Upper lobe of left lung (tissue), 6 donors: ENCODE measurements around the gene DNHD1. TPM values are rescaled to one million over a fixed set of nuclear protein-coding genes. Genes with fewer than 3 reads are reported as not detected.

Experiments
- ATAC-seq, 2 donors: fragments of 200-7000 bp; cut with Tn5 transposase; one replicate each; pipeline ENCODE4 v1.9.1; 2022; ENCODE audit warnings: mild to moderate bottlenecking in 2 of 2, moderate library complexity in 2 of 2; ENCODE audit not compliant: low FRiP score in 2 of 2
- DNase-seq, 2 donors: peaks; one replicate each; pipeline ENCODE4 v3.0.0-alpha.2; 2019 to 2020
- H3K27ac ChIP-seq, 4 donors: fragments of 200-600 bp; sonication (generic); one replicate each; pipeline ENCODE4 v1.5.1; 2016 to 2019
- H3K27me3 ChIP-seq, 4 donors: fragments of 200-600 bp; sonication (generic); one replicate each; pipeline ENCODE4 v1.5.1; 2017 to 2019
- H3K36me3 ChIP-seq, 4 donors: fragments of 200-600 bp; sonication (generic); one replicate each; pipeline ENCODE4 v1.5.1; 2016 to 2019
- H3K4me1 ChIP-seq, 4 donors: fragments of 200-600 bp; sonication (generic); one replicate each; pipeline ENCODE4 v1.5.1; 2018 to 2019
- H3K4me3 ChIP-seq, 4 donors: fragments of 200-600 bp; sonication (generic); one replicate each; pipeline ENCODE4 v1.5.1; 2017 to 2019; ENCODE audit warnings: mild to moderate bottlenecking in 2 of 4, moderate library complexity in 1 of 4
- H3K9me3 ChIP-seq, 4 donors: fragments of 200-600 bp; sonication (generic); one replicate each; pipeline ENCODE4 v1.5.1; 2018 to 2019
- EP300 ChIP-seq, 4 donors: sonication (generic); formaldehyde crosslinking; IDR thresholded peaks; one replicate each; pipeline ENCODE4 v1.5.1; 2017; ENCODE audit warnings: antibody characterized with exemption in 4 of 4, control low read depth in 2 of 4
- POLR2A ChIP-seq, 4 donors: fragments of 450-650 bp; IDR thresholded peaks; one replicate each; pipeline ENCODE4 v1.5.1; 2016 to 2017; ENCODE audit warnings: antibody characterized with exemption in 4 of 4, mild to moderate bottlenecking in 2 of 4
- POLR2AphosphoS5 ChIP-seq, 2 donors: sonication (generic); formaldehyde crosslinking; IDR thresholded peaks; one replicate each; pipeline ENCODE4 v1.5.1; 2017; ENCODE audit warnings: antibody characterized with exemption in 2 of 2
- WGBS, 2 donors: methylation state at CpG; one replicate each; pipeline ENCODE4 v1.1.5; 2017 to 2018; 5-methylcytosine and 5-hydroxymethylcytosine counted together
- total RNA-seq, 6 donors: library from RNA; depleted of rRNA in 4 of 6; stranded (reverse); fragments of >200 nt in 4 of 6; gene quantifications; one replicate each; pipeline versions ENCODE4 v1.1.0 to v1.2.1, GENCODE V29; 2016 to 2021
- TF ChIP-seq, protein P1 (sequence below), 6 experiments: fragments of 450-650 bp in 4 of 6; fragments of 200-600 bp in 2 of 6; sonication (generic) in 2 of 6; IDR thresholded peaks; one replicate each; pipeline ENCODE4 v1.5.1; 2016 to 2019; ENCODE audit warnings: antibody characterized with exemption in 6 of 6
- donor health status: DM: no; HTN: no; CAD: no; lungs with moderate emphysema.
- donor health status: DM: no; HTN: yes; CAD: no; lungs with severe emphysema.

DNHD1 gene
- total RNA-seq, 6 donors from 2014 or later, result 10.5 to 79.6 (median 21.6) TPM

- 82 to 94% methylated on average over 6 of the region's 6 CpGs for WGBS, 2 donors
Observed at GRCh38 chr11:6488342-6488741, 8.7 kb upstream of the DNHD1 start.

DNA sequence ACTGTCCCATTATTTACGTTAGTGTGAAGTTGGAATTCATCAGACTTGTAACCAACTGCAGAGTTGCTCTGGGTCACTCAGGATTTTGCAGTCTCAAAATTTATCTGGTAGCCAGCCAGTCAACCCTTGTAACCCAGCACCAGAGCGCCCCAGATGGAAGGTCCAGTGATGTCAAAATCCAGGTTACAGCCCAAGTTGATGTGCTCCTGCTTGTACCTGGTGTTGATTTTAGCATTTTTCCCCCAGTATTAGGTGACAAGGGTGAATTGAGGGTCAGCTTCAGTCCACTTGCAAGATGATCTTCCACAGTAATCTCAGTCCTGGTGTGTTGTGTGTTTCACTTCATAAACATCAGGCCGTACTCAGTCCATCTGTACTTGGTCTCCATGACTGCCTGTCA, 8.3 kb upstream of the DNHD1 start:
- ATAC-seq, result no peak
- WGBS, 2 donors, result 93 to 94% methylated on average over 3 of the region's 3 CpGs

More at GRCh38 chr11:6488342-6488741, 8.7 kb upstream of the DNHD1 start:
- Histone ChIP-seq H3K9me3 (no peaks in the 10 kb centered on the region), H3K4me1 (peaks cover 0 to 6% (median 0%) of the 10 kb centered on the region in 4 donors), H3K27ac (no peak overlapping the region), H3K27me3 (no peaks in the 10 kb centered on the region), H3K36me3 (peaks cover 4 to 73% (median 25%) of the 10 kb centered on the region in 4 donors), H3K4me3 (no peak overlapping the region)
- ATAC-seq (no peak), DNase-seq (no peak)
- TF ChIP-seq, protein P1, sequence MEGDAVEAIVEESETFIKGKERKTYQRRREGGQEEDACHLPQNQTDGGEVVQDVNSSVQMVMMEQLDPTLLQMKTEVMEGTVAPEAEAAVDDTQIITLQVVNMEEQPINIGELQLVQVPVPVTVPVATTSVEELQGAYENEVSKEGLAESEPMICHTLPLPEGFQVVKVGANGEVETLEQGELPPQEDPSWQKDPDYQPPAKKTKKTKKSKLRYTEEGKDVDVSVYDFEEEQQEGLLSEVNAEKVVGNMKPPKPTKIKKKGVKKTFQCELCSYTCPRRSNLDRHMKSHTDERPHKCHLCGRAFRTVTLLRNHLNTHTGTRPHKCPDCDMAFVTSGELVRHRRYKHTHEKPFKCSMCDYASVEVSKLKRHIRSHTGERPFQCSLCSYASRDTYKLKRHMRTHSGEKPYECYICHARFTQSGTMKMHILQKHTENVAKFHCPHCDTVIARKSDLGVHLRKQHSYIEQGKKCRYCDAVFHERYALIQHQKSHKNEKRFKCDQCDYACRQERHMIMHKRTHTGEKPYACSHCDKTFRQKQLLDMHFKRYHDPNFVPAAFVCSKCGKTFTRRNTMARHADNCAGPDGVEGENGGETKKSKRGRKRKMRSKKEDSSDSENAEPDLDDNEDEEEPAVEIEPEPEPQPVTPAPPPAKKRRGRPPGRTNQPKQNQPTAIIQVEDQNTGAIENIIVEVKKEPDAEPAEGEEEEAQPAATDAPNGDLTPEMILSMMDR (IDR thresholded peaks at IDR 0.05), result no peak
- TF ChIP-seq EP300 (IDR thresholded peaks at IDR 0.05), result no peak
- TF ChIP-seq POLR2A (IDR thresholded peaks at IDR 0.05), result no peak
- no peak for TF ChIP-seq POLR2AphosphoS5 (IDR thresholded peaks at IDR 0.05)

GRCh38 chr11:6489306-6489705, 7.8 kb upstream of the DNHD1 start:
- no peaks in the 10 kb centered on the region for H3K27me3 ChIP-seq
- WGBS, 2 donors, result 84 to 85% methylated on average over 4 of the region's 4 CpGs
- TF ChIP-seq, protein P1 (IDR thresholded peaks at IDR 0.05), result no peak
- no peak overlapping the region for H3K4me3 ChIP-seq
- H3K9me3 ChIP-seq, result no peaks in the 10 kb centered on the region
- no peak for DNase-seq
- ATAC-seq, result no peak
- peaks cover 0 to 66% (median 22%) of the 10 kb centered on the region in 4 donors for H3K36me3 ChIP-seq
- no peak overlapping the region for H3K27ac ChIP-seq
- H3K4me1 ChIP-seq, result peaks cover 0 to 4% (median 0%) of the 10 kb centered on the region in 4 donors

More for the DNA sequence above, 8.3 kb upstream of the DNHD1 start:
- Histone ChIP-seq H3K27ac (no peak overlapping the region), H3K4me1 (peaks cover 0 to 5% (median 0%) of the 10 kb centered on the region in 4 donors), H3K9me3 (no peaks in the 10 kb centered on the region), H3K4me3 (no peak overlapping the region), H3K36me3 (peaks cover 0 to 68% (median 24%) of the 10 kb centered on the region in 4 donors), H3K27me3 (no peaks in the 10 kb centered on the region)
- no peak for DNase-seq
- TF ChIP-seq EP300 (IDR thresholded peaks at IDR 0.05), result no peak
- no peak for TF ChIP-seq POLR2A (IDR thresholded peaks at IDR 0.05)
- no peak for TF ChIP-seq POLR2AphosphoS5 (IDR thresholded peaks at IDR 0.05)
- TF ChIP-seq, protein P1 (IDR thresholded peaks at IDR 0.05), result no peak

DNA sequence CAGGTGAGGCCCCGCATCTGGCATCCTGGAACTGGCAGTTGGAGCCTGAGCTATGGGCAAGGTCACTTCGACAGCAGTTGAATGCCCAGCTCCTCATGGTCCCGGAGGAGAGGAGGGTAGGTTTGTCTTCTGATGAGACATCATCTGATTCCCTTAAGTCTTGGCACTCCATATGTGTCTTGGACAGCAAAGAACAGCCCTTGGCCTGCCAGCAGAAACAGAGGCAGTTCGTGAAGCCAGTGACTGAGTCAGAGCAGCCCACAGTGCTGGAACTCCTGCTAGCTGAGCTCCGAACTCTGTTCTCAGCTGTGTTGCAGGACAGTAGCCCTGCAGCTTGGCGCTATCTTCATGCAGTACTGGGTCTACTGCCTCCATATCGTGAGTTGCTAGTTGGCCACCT, 1.0 kb downstream of the DNHD1 start:
- ATAC-seq (peak; percentile 31 to 68), DNase-seq (peak in 1 of 2 donors; percentile 38)
- TF ChIP-seq EP300 (IDR thresholded peaks at IDR 0.05), result no peak
- TF ChIP-seq, protein P1 (IDR thresholded peaks at IDR 0.05), result no peak
- TF ChIP-seq POLR2A (IDR thresholded peaks at IDR 0.05), result no peak
- TF ChIP-seq POLR2AphosphoS5 (IDR thresholded peaks at IDR 0.05), result no peak
- no peaks in the 10 kb centered on the region for H3K27me3 ChIP-seq
- no peaks in the 10 kb centered on the region for H3K9me3 ChIP-seq
- no peak overlapping the region for H3K27ac ChIP-seq
- no peaks in the 10 kb centered on the region for H3K4me1 ChIP-seq
- 52 to 87% methylated on average over 7 of the region's 7 CpGs for WGBS, 2 donors
- no peak overlapping the region for H3K4me3 ChIP-seq
- peaks cover 4 to 24% (median 9%) of the 10 kb centered on the region in 4 donors for H3K36me3 ChIP-seq

- Histone ChIP-seq H3K9me3 (no peaks in the 10 kb centered on the region), H3K4me1 (no peaks in the 10 kb centered on the region), H3K27ac (no peak overlapping the region), H3K4me3 (no peak overlapping the region), H3K27me3 (no peaks in the 10 kb centered on the region), H3K36me3 (peaks cover 4 to 28% (median 11%) of the 10 kb centered on the region in 4 donors)
- DNase-seq (no peak), ATAC-seq (peak in 1 of 2 donors; percentile 4)
- 98 to 100% methylated on average over 2 to 5 of the region's 5 CpGs for WGBS, 2 donors
- TF ChIP-seq POLR2A (IDR thresholded peaks at IDR 0.05) (no peak), POLR2AphosphoS5 (IDR thresholded peaks at IDR 0.05) (no peak)
- TF ChIP-seq, protein P1 (IDR thresholded peaks at IDR 0.05), result no peak
Observed at GRCh38 chr11:6498544-6498943, 1.5 kb downstream of the DNHD1 start.
